SK-N-SH treated with all-trans-retinoic acid at 6 μM for 48 hours (cell line): ENCODE results near the gene PYDC2.

Experiments
- ATAC-seq: fragments of 200-7000 bp; cut with Tn5 transposase; 3 replicates; pipeline ENCODE4 v1.9.1; 2020; ENCODE audit warnings: mild to moderate bottlenecking, moderate library complexity
- ARNTL ChIP-seq: fragments of 450-650 bp; formaldehyde crosslinking; IDR thresholded peaks from 2 replicates; pipeline ENCODE4 v1.5.0; 2020; ENCODE audit warnings: low read depth, mild to moderate bottlenecking, moderate library complexity, borderline replicate concordance
- BACH2 ChIP-seq: fragments of 250-450 bp; sonication (Bioruptor Pico); IDR thresholded peaks from 2 replicates; pipeline ENCODE4 v1.9.0; 2021; ENCODE audit warnings: mild to moderate bottlenecking, borderline replicate concordance
- CSDC2 ChIP-seq: fragments of 250-450 bp; sonication (Bioruptor Pico); IDR thresholded peaks from 2 replicates; pipeline ENCODE4 v1.5.0; 2020; ENCODE audit warnings: mild to moderate bottlenecking, moderate library complexity
- ESRRG ChIP-seq: fragments of 250-450 bp; sonication (Bioruptor Pico); IDR thresholded peaks from 2 replicates; pipeline ENCODE4 v1.6.1; 2021; ENCODE audit warnings: mild to moderate bottlenecking
- GLIS3 ChIP-seq: fragments of 250-450 bp; sonication (Bioruptor Pico); IDR thresholded peaks from 2 replicates; pipeline ENCODE4 v1.5.0; 2020; ENCODE audit warnings: mild to moderate bottlenecking, moderate library complexity
- ISL1 ChIP-seq: fragments of 250-450 bp; sonication (Bioruptor Pico); IDR thresholded peaks from 2 replicates; pipeline ENCODE4 v2.1.2; 2022; ENCODE audit warnings: mild to moderate bottlenecking, moderate library complexity
- PPARA ChIP-seq: fragments of 250-450 bp; sonication (Bioruptor Pico); IDR thresholded peaks from 2 replicates; pipeline ENCODE4 v1.5.0; 2020; ENCODE audit warnings: mild to moderate bottlenecking, borderline replicate concordance
- SNAI2 ChIP-seq: fragments of 250-450 bp; sonication (Bioruptor Pico); IDR thresholded peaks from 2 replicates; pipeline ENCODE4 v1.5.0; 2020; ENCODE audit warnings: mild to moderate bottlenecking, moderate library complexity
- TOX ChIP-seq: fragments of 250-450 bp; sonication (Bioruptor Pico); IDR thresholded peaks from 2 replicates; pipeline ENCODE4 v1.8.0; 2021; ENCODE audit warnings: mild to moderate bottlenecking, moderate library complexity, borderline replicate concordance
- ZFP3 ChIP-seq: fragments of 250-450 bp; sonication (Bioruptor Pico); IDR thresholded peaks from 2 replicates; pipeline ENCODE4 v1.5.0; 2020; ENCODE audit warnings: mild to moderate bottlenecking, moderate library complexity
- ZFP30 ChIP-seq: fragments of 450-650 bp; formaldehyde crosslinking; IDR thresholded peaks from 2 replicates; pipeline ENCODE4 v1.5.0; 2022; ENCODE audit warnings: mild to moderate bottlenecking, moderate library complexity
- ZNF565 ChIP-seq: fragments of 450-650 bp; formaldehyde crosslinking; conservative IDR thresholded peaks from 2 replicates; pipeline ENCODE4 v1.5.0; 2020; ENCODE audit warnings: low read depth, mild to moderate bottlenecking, moderate library complexity
- ZNF70 ChIP-seq: fragments of 450-650 bp; formaldehyde crosslinking; IDR thresholded peaks from 2 replicates; pipeline ENCODE4 v1.5.0; 2020; ENCODE audit warnings: mild to moderate bottlenecking, moderate library complexity
- ZNF8 ChIP-seq: fragments of 450-650 bp; formaldehyde crosslinking; IDR thresholded peaks from 2 replicates; pipeline ENCODE4 v1.5.0; 2020; ENCODE audit warnings: mild to moderate bottlenecking, moderate library complexity
- TF ChIP-seq, protein P1 (sequence below): fragments of 250-450 bp; sonication (Bioruptor Pico); IDR thresholded peaks from 2 replicates; pipeline ENCODE4 v1.8.0; 2020; ENCODE audit warnings: mild to moderate bottlenecking, moderate library complexity, borderline replicate concordance
- TF ChIP-seq, protein P2 (sequence below): fragments of 250-450 bp; sonication (Bioruptor Pico); IDR thresholded peaks from 2 replicates; pipeline ENCODE4 v1.5.1; 2021; ENCODE audit warnings: mild to moderate bottlenecking, moderate library complexity
- TF ChIP-seq, protein P3 (sequence below): fragments of 250-450 bp; sonication (Bioruptor Pico); IDR thresholded peaks from 2 replicates; pipeline ENCODE4 v1.8.0; 2021; ENCODE audit warnings: low read depth, mild to moderate bottlenecking, moderate library complexity, borderline replicate concordance
- TF ChIP-seq, protein P4 (sequence below): fragments of 250-450 bp; sonication (Bioruptor Pico); IDR thresholded peaks from 2 replicates; pipeline ENCODE4 v1.5.0; 2020; ENCODE audit warnings: mild to moderate bottlenecking, moderate library complexity
- TF ChIP-seq, protein P5 (sequence below): fragments of 250-450 bp; sonication (Bioruptor Pico); IDR thresholded peaks from 2 replicates; pipeline ENCODE4 v1.5.1; 2020; ENCODE audit warnings: low read depth, mild to moderate bottlenecking, moderate library complexity

Gene PYDC2

DNA sequence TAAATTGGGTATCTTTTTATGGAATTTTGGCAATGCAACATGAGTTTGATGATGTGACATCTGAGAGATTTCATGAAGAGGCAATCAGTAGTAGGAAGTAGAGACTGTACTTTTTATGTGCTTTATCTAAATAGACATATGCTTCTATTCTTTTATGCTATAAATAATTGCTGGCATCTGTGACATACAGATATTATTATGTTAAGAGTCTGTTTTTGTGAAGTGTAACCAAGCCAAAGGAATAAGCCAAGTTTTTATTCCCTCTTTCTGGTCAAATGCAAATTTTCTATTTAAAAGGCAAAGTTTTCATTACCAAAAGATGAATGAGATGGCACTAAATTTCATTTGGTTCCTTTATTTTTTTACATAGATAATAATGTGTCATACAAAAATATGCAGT lies 32.4 kb downstream of the PYDC2 start:
- no peak for TF ChIP-seq TOX (CRISPR knock-in tag)
- no peak for TF ChIP-seq ESRRG (CRISPR knock-in tag)
- TF ChIP-seq, protein P1, sequence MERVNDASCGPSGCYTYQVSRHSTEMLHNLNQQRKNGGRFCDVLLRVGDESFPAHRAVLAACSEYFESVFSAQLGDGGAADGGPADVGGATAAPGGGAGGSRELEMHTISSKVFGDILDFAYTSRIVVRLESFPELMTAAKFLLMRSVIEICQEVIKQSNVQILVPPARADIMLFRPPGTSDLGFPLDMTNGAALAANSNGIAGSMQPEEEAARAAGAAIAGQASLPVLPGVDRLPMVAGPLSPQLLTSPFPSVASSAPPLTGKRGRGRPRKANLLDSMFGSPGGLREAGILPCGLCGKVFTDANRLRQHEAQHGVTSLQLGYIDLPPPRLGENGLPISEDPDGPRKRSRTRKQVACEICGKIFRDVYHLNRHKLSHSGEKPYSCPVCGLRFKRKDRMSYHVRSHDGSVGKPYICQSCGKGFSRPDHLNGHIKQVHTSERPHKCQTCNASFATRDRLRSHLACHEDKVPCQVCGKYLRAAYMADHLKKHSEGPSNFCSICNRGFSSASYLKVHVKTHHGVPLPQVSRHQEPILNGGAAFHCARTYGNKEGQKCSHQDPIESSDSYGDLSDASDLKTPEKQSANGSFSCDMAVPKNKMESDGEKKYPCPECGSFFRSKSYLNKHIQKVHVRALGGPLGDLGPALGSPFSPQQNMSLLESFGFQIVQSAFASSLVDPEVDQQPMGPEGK (CRISPR knock-in tag): no peak
- no peak for TF ChIP-seq ZNF8
- no peak for TF ChIP-seq GLIS3 (CRISPR knock-in tag)
- TF ChIP-seq, protein P2, sequence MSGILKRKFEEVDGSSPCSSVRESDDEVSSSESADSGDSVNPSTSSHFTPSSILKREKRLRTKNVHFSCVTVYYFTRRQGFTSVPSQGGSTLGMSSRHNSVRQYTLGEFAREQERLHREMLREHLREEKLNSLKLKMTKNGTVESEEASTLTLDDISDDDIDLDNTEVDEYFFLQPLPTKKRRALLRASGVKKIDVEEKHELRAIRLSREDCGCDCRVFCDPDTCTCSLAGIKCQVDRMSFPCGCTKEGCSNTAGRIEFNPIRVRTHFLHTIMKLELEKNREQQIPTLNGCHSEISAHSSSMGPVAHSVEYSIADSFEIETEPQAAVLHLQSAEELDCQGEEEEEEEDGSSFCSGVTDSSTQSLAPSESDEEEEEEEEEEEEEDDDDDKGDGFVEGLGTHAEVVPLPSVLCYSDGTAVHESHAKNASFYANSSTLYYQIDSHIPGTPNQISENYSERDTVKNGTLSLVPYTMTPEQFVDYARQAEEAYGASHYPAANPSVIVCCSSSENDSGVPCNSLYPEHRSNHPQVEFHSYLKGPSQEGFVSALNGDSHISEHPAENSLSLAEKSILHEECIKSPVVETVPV (CRISPR knock-in tag): no peak
- no peak for TF ChIP-seq ZFP30 (CRISPR knock-in tag)
- TF ChIP-seq, protein P3, sequence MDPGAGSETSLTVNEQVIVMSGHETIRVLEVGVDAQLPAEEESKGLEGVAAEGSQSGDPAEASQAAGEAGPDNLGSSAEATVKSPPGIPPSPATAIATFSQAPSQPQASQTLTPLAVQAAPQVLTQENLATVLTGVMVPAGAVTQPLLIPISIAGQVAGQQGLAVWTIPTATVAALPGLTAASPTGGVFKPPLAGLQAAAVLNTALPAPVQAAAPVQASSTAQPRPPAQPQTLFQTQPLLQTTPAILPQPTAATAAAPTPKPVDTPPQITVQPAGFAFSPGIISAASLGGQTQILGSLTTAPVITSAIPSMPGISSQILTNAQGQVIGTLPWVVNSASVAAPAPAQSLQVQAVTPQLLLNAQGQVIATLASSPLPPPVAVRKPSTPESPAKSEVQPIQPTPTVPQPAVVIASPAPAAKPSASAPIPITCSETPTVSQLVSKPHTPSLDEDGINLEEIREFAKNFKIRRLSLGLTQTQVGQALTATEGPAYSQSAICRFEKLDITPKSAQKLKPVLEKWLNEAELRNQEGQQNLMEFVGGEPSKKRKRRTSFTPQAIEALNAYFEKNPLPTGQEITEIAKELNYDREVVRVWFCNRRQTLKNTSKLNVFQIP (CRISPR knock-in tag): no peak
- TF ChIP-seq ARNTL (CRISPR knock-in tag): no peak
- no peak for TF ChIP-seq ISL1 (CRISPR knock-in tag)
- no peak for TF ChIP-seq SNAI2 (CRISPR knock-in tag)
- no peak for TF ChIP-seq ZNF565 (CRISPR knock-in tag)
- no peak for TF ChIP-seq CSDC2 (CRISPR knock-in tag)
- TF ChIP-seq BACH2 (CRISPR knock-in tag): no peak
- no peak for TF ChIP-seq ZNF70 (CRISPR knock-in tag)
- TF ChIP-seq, protein P4, sequence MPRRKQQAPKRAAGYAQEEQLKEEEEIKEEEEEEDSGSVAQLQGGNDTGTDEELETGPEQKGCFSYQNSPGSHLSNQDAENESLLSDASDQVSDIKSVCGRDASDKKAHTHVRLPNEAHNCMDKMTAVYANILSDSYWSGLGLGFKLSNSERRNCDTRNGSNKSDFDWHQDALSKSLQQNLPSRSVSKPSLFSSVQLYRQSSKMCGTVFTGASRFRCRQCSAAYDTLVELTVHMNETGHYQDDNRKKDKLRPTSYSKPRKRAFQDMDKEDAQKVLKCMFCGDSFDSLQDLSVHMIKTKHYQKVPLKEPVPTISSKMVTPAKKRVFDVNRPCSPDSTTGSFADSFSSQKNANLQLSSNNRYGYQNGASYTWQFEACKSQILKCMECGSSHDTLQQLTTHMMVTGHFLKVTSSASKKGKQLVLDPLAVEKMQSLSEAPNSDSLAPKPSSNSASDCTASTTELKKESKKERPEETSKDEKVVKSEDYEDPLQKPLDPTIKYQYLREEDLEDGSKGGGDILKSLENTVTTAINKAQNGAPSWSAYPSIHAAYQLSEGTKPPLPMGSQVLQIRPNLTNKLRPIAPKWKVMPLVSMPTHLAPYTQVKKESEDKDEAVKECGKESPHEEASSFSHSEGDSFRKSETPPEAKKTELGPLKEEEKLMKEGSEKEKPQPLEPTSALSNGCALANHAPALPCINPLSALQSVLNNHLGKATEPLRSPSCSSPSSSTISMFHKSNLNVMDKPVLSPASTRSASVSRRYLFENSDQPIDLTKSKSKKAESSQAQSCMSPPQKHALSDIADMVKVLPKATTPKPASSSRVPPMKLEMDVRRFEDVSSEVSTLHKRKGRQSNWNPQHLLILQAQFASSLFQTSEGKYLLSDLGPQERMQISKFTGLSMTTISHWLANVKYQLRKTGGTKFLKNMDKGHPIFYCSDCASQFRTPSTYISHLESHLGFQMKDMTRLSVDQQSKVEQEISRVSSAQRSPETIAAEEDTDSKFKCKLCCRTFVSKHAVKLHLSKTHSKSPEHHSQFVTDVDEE (CRISPR knock-in tag): no peak
- TF ChIP-seq, all 23 proteins: peak for 0
- no peak for ATAC-seq

DNA sequence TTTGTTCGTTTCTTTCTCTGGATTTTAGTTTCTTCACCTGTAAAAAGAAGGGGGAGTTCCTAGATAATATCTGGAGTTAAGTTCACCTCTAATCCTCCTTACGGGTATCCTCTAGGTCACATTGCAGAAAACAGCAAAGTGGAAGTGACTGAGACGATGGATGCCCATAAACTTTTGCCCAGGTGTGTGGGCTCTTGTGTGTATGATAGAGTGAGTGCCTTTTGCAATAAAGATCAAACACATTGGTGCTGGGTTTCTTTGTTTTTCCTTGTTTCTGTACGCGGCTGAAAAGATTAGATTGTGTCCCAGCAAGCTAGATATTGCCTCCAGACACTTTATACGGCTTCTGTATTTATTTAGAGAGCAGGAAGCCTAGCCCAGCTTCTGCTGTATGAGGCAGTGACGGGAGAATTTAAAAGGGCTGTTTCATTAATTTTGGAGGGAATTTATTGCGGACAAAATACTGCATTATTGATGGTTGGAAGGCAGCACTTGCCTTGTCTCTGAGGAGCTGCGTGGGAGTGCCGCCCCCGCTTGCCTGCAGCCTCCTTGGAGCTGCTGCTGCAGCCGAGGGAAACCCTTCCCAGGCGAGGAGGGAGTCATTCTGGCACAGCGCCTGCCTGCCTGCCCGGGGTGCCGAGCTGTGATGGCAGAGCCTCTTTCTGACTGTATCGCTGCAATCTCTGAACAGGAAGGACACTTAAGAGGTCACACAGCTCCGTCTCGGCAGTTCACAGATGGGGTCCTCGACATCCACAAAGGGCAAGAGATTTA lies 38.5 kb downstream of the PYDC2 start:
- TF ChIP-seq, protein P1 (CRISPR knock-in tag): no peak
- no peak for TF ChIP-seq PPARA (CRISPR knock-in tag)
- TF ChIP-seq, protein P5, sequence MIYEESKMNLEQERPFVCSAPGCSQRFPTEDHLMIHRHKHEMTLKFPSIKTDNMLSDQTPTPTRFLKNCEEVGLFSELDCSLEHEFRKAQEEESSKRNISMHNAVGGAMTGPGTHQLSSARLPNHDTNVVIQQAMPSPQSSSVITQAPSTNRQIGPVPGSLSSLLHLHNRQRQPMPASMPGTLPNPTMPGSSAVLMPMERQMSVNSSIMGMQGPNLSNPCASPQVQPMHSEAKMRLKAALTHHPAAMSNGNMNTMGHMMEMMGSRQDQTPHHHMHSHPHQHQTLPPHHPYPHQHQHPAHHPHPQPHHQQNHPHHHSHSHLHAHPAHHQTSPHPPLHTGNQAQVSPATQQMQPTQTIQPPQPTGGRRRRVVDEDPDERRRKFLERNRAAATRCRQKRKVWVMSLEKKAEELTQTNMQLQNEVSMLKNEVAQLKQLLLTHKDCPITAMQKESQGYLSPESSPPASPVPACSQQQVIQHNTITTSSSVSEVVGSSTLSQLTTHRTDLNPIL: no peak
- TF ChIP-seq ZNF565 (CRISPR knock-in tag): no peak
- TF ChIP-seq ZFP3: no peak
- TF ChIP-seq, protein P4 (CRISPR knock-in tag): no peak
- TF ChIP-seq CSDC2 (CRISPR knock-in tag): no peak
- no peak for TF ChIP-seq BACH2 (CRISPR knock-in tag)
- TF ChIP-seq ZFP30 (CRISPR knock-in tag): no peak
- TF ChIP-seq TOX (CRISPR knock-in tag): no peak
- ATAC-seq: peak; percentile 95
